ENCODE measurements around the gene TRPM7.

Gene TRPM7

GRCh38 chr15:50665938-50666337 is 20.7 kb downstream of the TRPM7 start:
- no peak for DNase-seq (ENCODE audit: low read depth)
- TF ChIP-seq, protein P1, sequence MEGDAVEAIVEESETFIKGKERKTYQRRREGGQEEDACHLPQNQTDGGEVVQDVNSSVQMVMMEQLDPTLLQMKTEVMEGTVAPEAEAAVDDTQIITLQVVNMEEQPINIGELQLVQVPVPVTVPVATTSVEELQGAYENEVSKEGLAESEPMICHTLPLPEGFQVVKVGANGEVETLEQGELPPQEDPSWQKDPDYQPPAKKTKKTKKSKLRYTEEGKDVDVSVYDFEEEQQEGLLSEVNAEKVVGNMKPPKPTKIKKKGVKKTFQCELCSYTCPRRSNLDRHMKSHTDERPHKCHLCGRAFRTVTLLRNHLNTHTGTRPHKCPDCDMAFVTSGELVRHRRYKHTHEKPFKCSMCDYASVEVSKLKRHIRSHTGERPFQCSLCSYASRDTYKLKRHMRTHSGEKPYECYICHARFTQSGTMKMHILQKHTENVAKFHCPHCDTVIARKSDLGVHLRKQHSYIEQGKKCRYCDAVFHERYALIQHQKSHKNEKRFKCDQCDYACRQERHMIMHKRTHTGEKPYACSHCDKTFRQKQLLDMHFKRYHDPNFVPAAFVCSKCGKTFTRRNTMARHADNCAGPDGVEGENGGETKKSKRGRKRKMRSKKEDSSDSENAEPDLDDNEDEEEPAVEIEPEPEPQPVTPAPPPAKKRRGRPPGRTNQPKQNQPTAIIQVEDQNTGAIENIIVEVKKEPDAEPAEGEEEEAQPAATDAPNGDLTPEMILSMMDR (IDR thresholded peaks at IDR 0.05; ENCODE audit: low read length, missing control alignments) = no peak
- H3K4me3 ChIP-seq (replicated peaks; ENCODE audit: low read depth, low read length) = no peak overlapping the region

GRCh38 chr15:50655555-50655954 is 31.0 kb downstream of the TRPM7 start:
- H3K4me3 ChIP-seq (replicated peaks; ENCODE audit: low read depth, low read length) = no peak overlapping the region
- no peak for DNase-seq (ENCODE audit: low read depth)
- TF ChIP-seq, protein P1 (IDR thresholded peaks at IDR 0.05; ENCODE audit: low read length, missing control alignments) = no peak

- DNase-seq (ENCODE audit: low read depth) = no peak
- H3K4me3 ChIP-seq (replicated peaks; ENCODE audit: low read depth, low read length) = no peak overlapping the region
- TF ChIP-seq, protein P1 (IDR thresholded peaks at IDR 0.05; ENCODE audit: low read length, missing control alignments) = no peak
These were observed 33.3 kb downstream of the TRPM7 start for GRCh38 chr15:50653156-50653743.

DNA sequence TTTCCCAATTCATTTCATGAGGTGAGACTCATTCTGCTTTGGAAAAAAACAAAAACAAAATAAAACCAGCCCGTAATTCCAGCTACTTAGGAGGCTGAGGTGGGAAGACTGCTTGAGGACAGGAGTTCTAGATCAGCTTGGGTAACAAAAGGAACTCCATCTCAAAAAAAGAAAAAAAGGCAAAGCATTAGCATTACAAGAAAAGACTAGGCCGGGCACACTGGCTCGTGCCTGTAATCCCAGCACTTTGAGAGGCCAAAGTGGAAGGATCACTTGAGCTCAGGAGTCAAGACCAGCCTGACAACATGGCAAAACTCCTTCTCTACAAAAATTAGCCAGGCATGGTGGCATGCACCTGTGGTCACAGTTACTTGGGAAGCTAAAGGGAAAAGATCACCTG is 33.9 kb downstream of the TRPM7 start:
- DNase-seq (ENCODE audit: low read depth) = no peak
- H3K4me3 ChIP-seq (replicated peaks; ENCODE audit: low read depth, low read length) = no peak overlapping the region
- TF ChIP-seq, protein P1 (IDR thresholded peaks at IDR 0.05; ENCODE audit: low read length, missing control alignments) = no peak

- no peak overlapping the region for H3K4me3 ChIP-seq (replicated peaks; ENCODE audit: low read depth, low read length)
- no peak for DNase-seq (ENCODE audit: low read depth)
- TF ChIP-seq, protein P1 (IDR thresholded peaks at IDR 0.05; ENCODE audit: low read length, missing control alignments) = no peak
These were observed 45.3 kb downstream of the TRPM7 start for GRCh38 chr15:50641318-50641717.

DNA sequence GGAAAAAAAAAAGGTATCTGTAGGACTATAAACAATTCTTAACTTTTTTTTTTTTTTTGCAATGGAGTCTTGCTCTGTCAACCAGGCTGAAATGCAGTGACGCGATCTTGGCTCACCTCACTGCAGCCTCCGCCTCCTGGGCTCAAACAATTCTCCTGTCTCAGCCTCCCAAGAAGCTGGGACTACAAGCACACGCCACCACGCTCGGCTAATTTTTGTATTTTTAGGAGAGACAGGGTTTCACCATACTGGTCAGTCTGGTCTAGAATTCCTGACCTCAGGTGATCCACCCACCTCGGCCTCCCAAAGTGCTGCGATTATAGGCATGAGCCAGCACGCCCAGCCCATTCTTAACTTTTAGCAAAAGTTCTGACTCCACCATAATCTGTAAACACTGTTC is 50.5 kb downstream of the TRPM7 start:
- no peak for DNase-seq (ENCODE audit: low read depth)
- TF ChIP-seq, protein P1 (IDR thresholded peaks at IDR 0.05; ENCODE audit: low read length, missing control alignments) = no peak
- H3K4me3 ChIP-seq (replicated peaks; ENCODE audit: low read depth, low read length) = no peak overlapping the region

- H3K4me3 ChIP-seq (replicated peaks; ENCODE audit: low read depth, low read length) = no peak overlapping the region
- DNase-seq (ENCODE audit: low read depth) = peak; percentile 50
- TF ChIP-seq, protein P1 (IDR thresholded peaks at IDR 0.05; ENCODE audit: low read length, missing control alignments) = no peak
These were observed 52.9 kb downstream of the TRPM7 start for GRCh38 chr15:50633653-50634052.

Measured in fibroblast of pulmonary artery (primary cell).